ENCODE results near the gene RAB27A. TPM values are rescaled to one million over a fixed set of nuclear protein-coding genes. Genes with fewer than 3 reads are reported as not detected.

The RAB27A gene
- total and polyA plus RNA-seq, 2 experiments from 2014 or later, result 3.2 to 5.8 TPM

DNA sequence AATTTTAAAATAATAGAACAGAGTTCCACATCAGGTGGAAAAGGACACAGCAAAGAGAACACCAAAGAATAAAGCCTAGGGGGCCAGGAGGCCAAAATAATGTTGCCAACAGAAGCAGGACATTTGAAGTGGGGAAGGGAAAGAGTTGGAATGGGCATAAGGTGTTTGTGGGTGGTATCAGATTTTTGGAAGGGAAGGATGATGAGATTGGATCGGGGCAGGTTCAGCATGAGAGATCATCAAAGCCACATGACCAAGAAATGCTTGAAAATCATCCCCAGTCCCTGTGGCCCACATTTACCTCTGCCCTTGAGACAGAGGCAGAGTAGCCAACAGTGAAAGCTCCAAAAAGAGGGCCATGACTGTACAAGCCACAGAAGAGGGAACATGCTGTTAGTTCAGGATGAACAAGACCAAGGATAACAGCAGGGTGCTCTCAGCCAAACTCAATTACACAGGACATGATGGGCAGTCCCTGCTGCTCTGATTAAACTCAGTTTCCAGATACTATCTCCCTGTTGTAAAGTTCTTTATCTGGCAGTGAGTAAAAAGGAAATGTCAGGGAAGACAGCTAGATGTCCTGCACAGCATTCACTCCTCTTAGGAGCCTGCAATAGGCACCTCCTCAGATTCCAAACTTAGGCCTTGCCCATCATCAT, 32.5 kb downstream of the RAB27A start:
- H3K4me3 Mint-ChIP-seq, result no peak overlapping the region
- Histone ChIP-seq H2AFZ (no peak overlapping the region), H3K36me3 (ENCODE audit: insufficient read depth) (no peaks in the 10 kb centered on the region), H3K4me2 (no peak overlapping the region), H3K9me2 (ENCODE audit: insufficient read depth) (no peaks in the 10 kb centered on the region; the same call in 1 of the 2 replicates), H4K20me1 (replicated peaks; ENCODE audit: insufficient read depth) (no peaks in the 10 kb centered on the region), H3K27ac (ENCODE audit: low read depth) (no peak overlapping the region), H3K27me3 (ENCODE audit: insufficient read depth) (no peaks in the 10 kb centered on the region), H3K79me2 (replicated peaks; ENCODE audit: insufficient read depth) (no peaks in the 10 kb centered on the region), H3F3A (replicated peaks; ENCODE audit: low read depth) (no peaks in the 10 kb centered on the region), H3K4me3 (no peak overlapping the region), H3K4me1 (ENCODE audit: insufficient read depth) (no peaks in the 10 kb centered on the region)
- no peaks in the 10 kb centered on the region for H3K4me1 Mint-ChIP-seq
- peaks cover 4% of the 10 kb centered on the region for H3K27me3 Mint-ChIP-seq (ENCODE audit: insufficient read depth, low read depth, poor library complexity)
- ATAC-seq, result no peak
- TF ChIP-seq, protein P1, sequence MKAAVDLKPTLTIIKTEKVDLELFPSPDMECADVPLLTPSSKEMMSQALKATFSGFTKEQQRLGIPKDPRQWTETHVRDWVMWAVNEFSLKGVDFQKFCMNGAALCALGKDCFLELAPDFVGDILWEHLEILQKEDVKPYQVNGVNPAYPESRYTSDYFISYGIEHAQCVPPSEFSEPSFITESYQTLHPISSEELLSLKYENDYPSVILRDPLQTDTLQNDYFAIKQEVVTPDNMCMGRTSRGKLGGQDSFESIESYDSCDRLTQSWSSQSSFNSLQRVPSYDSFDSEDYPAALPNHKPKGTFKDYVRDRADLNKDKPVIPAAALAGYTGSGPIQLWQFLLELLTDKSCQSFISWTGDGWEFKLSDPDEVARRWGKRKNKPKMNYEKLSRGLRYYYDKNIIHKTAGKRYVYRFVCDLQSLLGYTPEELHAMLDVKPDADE (IDR thresholded peaks at IDR 0.05), result no peak
- TF ChIP-seq EZH2phosphoT487 (IDR thresholded peaks at IDR 0.05; ENCODE audit: unreplicated experiment), result no peak
- TF ChIP-seq POLR2AphosphoS5 (IDR thresholded peaks at IDR 0.05; ENCODE audit: low read depth), result no peak
- TF ChIP-seq ZNF331 (CRISPR knock-in tag; IDR thresholded peaks at IDR 0.05; ENCODE audit: low read depth), result no peak
- TF ChIP-seq STAT1 (IDR thresholded peaks at IDR 0.05; ENCODE audit: unreplicated experiment), result no peak
- TF ChIP-seq CREB1 (CRISPR knock-in tag; IDR thresholded peaks at IDR 0.05; ENCODE audit: low read depth), result no peak
- TF ChIP-seq, protein P2, sequence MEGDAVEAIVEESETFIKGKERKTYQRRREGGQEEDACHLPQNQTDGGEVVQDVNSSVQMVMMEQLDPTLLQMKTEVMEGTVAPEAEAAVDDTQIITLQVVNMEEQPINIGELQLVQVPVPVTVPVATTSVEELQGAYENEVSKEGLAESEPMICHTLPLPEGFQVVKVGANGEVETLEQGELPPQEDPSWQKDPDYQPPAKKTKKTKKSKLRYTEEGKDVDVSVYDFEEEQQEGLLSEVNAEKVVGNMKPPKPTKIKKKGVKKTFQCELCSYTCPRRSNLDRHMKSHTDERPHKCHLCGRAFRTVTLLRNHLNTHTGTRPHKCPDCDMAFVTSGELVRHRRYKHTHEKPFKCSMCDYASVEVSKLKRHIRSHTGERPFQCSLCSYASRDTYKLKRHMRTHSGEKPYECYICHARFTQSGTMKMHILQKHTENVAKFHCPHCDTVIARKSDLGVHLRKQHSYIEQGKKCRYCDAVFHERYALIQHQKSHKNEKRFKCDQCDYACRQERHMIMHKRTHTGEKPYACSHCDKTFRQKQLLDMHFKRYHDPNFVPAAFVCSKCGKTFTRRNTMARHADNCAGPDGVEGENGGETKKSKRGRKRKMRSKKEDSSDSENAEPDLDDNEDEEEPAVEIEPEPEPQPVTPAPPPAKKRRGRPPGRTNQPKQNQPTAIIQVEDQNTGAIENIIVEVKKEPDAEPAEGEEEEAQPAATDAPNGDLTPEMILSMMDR (conservative IDR thresholded peaks at IDR 0.05; ENCODE audit: low read depth in 2 of 2), result no peak
- no peak for TF ChIP-seq ZNF114 (CRISPR knock-in tag; IDR thresholded peaks at IDR 0.05)
- TF ChIP-seq NANOG (IDR thresholded peaks at IDR 0.05; ENCODE audit: borderline replicate concordance), result no peak
- TF ChIP-seq, protein P3, sequence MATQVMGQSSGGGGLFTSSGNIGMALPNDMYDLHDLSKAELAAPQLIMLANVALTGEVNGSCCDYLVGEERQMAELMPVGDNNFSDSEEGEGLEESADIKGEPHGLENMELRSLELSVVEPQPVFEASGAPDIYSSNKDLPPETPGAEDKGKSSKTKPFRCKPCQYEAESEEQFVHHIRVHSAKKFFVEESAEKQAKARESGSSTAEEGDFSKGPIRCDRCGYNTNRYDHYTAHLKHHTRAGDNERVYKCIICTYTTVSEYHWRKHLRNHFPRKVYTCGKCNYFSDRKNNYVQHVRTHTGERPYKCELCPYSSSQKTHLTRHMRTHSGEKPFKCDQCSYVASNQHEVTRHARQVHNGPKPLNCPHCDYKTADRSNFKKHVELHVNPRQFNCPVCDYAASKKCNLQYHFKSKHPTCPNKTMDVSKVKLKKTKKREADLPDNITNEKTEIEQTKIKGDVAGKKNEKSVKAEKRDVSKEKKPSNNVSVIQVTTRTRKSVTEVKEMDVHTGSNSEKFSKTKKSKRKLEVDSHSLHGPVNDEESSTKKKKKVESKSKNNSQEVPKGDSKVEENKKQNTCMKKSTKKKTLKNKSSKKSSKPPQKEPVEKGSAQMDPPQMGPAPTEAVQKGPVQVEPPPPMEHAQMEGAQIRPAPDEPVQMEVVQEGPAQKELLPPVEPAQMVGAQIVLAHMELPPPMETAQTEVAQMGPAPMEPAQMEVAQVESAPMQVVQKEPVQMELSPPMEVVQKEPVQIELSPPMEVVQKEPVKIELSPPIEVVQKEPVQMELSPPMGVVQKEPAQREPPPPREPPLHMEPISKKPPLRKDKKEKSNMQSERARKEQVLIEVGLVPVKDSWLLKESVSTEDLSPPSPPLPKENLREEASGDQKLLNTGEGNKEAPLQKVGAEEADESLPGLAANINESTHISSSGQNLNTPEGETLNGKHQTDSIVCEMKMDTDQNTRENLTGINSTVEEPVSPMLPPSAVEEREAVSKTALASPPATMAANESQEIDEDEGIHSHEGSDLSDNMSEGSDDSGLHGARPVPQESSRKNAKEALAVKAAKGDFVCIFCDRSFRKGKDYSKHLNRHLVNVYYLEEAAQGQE (IDR thresholded peaks at IDR 0.05; ENCODE audit: unreplicated experiment), result no peak
- no peak for TF ChIP-seq JUNB (IDR thresholded peaks at IDR 0.05; ENCODE audit: unreplicated experiment)
- TF ChIP-seq, protein P4, sequence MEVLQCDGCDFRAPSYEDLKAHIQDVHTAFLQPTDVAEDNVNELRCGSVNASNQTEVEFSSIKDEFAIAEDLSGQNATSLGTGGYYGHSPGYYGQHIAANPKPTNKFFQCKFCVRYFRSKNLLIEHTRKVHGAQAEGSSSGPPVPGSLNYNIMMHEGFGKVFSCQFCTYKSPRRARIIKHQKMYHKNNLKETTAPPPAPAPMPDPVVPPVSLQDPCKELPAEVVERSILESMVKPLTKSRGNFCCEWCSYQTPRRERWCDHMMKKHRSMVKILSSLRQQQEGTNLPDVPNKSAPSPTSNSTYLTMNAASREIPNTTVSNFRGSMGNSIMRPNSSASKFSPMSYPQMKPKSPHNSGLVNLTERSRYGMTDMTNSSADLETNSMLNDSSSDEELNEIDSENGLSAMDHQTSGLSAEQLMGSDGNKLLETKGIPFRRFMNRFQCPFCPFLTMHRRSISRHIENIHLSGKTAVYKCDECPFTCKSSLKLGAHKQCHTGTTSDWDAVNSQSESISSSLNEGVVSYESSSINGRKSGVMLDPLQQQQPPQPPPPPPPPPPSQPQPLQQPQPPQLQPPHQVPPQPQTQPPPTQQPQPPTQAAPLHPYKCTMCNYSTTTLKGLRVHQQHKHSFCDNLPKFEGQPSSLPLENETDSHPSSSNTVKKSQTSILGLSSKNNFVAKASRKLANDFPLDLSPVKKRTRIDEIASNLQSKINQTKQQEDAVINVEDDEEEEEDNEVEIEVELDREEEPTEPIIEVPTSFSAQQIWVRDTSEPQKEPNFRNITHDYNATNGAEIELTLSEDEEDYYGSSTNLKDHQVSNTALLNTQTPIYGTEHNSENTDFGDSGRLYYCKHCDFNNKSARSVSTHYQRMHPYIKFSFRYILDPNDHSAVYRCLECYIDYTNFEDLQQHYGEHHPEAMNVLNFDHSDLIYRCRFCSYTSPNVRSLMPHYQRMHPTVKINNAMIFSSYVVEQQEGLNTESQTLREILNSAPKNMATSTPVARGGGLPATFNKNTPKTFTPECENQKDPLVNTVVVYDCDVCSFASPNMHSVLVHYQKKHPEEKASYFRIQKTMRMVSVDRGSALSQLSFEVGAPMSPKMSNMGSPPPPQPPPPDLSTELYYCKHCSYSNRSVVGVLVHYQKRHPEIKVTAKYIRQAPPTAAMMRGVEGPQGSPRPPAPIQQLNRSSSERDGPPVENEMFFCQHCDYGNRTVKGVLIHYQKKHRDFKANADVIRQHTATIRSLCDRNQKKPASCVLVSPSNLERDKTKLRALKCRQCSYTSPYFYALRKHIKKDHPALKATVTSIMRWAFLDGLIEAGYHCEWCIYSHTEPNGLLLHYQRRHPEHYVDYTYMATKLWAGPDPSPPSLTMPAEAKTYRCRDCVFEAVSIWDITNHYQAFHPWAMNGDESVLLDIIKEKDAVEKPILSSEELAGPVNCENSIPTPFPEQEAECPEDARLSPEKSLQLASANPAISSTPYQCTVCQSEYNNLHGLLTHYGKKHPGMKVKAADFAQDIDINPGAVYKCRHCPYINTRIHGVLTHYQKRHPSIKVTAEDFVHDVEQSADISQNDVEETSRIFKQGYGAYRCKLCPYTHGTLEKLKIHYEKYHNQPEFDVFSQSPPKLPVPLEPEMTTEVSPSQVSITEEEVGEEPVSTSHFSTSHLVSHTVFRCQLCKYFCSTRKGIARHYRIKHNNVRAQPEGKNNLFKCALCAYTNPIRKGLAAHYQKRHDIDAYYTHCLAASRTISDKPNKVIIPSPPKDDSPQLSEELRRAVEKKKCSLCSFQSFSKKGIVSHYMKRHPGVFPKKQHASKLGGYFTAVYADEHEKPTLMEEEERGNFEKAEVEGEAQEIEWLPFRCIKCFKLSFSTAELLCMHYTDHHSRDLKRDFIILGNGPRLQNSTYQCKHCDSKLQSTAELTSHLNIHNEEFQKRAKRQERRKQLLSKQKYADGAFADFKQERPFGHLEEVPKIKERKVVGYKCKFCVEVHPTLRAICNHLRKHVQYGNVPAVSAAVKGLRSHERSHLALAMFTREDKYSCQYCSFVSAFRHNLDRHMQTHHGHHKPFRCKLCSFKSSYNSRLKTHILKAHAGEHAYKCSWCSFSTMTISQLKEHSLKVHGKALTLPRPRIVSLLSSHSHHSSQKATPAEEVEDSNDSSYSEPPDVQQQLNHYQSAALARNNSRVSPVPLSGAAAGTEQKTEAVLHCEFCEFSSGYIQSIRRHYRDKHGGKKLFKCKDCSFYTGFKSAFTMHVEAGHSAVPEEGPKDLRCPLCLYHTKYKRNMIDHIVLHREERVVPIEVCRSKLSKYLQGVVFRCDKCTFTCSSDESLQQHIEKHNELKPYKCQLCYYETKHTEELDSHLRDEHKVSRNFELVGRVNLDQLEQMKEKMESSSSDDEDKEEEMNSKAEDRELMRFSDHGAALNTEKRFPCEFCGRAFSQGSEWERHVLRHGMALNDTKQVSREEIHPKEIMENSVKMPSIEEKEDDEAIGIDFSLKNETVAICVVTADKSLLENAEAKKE (CRISPR knock-in tag; IDR thresholded peaks at IDR 0.05), result no peak
- H3K36me3 Mint-ChIP-seq (ENCODE audit: low read depth), result no peaks in the 10 kb centered on the region
- no peak for DNase-seq (ENCODE audit: low spot score)
- no peaks in the 10 kb centered on the region for H3K9me3 Mint-ChIP-seq
- no peak overlapping the region for H3K27ac Mint-ChIP-seq
